T-helper 2 cell treated with Interferon-gamma antibody and Interleukin-4, amounts not matched to agents 5 μg/mL and 100 μg/mL, for 36 hours (primary cell): ENCODE data around the gene DNASE1L1.

Experiments used
- DNase-seq: peaks from one replicate; pipeline ENCODE4 v3.0.0; 2021; ENCODE audit warnings: low spot score
- H3K27ac Mint-ChIP-seq: one replicate; pipeline ENCODE4 v1.8.0; 2021; ENCODE audit warnings: mild to moderate bottlenecking, mixed read lengths
- H3K27me3 Mint-ChIP-seq: one replicate; pipeline ENCODE4 v1.8.0; 2021; ENCODE audit warnings: low read depth, mixed read lengths
- H3K36me3 Mint-ChIP-seq: one replicate; pipeline ENCODE4 v1.8.0; 2021; ENCODE audit warnings: low read depth, mixed read lengths
- H3K4me1 Mint-ChIP-seq: one replicate; pipeline ENCODE4 v1.8.0; 2021; ENCODE audit warnings: low read depth, mixed read lengths
- H3K4me3 Mint-ChIP-seq: one replicate; pipeline ENCODE4 v1.8.0; 2022; ENCODE audit warnings: mild to moderate bottlenecking, moderate library complexity, mixed read lengths
- H3K9me3 Mint-ChIP-seq: one replicate; pipeline ENCODE4 v1.8.0; 2021; ENCODE audit warnings: mixed read lengths

The DNASE1L1 gene

DNA sequence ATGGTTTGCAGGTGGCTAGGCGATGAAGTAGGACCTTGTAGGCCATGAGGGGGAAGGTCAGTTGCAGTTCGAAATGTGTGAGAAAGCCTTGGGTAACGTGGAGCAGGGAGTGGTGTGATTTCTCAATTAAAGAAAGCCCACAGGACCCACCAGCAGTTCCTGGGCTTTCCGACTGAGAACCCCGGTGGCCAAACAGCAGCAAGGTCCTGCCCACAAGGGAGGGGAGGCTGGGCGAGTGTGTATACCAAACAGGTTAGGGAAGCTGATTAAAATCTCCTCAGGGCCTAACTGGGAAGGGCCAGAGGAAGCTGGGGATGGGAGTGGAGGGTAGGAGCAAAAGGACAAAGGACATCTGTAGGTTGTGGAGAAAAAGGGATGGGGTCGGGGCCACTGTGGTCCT, 21.9 kb upstream of the DNASE1L1 start:
- H3K36me3 Mint-ChIP-seq: peaks cover 7% of the 10 kb centered on the region
- peak overlapping the region; percentile 64 for H3K27ac Mint-ChIP-seq
- no peaks in the 10 kb centered on the region for H3K27me3 Mint-ChIP-seq
- no peaks in the 10 kb centered on the region for H3K9me3 Mint-ChIP-seq
- H3K4me3 Mint-ChIP-seq: no peak overlapping the region
- DNase-seq: no peak
- peaks cover 22% of the 10 kb centered on the region for H3K4me1 Mint-ChIP-seq

DNA sequence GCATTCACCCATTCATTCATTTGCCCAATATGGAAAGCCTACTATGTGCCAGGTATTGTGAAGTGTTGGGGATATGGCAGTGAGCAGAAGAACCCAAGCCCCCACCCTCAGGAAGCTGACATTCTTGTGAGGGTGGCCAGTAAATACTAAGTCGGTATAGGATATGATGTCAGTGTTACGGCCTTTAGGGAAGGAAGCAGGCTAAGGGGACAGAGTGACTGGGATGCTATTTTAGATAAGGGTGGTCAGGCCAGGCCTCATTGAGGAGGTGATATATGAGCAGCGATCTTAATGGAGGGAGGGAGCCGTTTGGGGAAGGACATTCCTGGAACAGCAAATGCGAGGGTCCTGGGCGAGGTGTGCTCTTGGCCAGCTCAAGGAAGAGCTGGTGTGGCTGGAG, 21.4 kb upstream of the DNASE1L1 start:
- Mint-ChIP-seq H3K36me3 (peaks cover 4% of the 10 kb centered on the region), H3K4me3 (peak overlapping the region; percentile 7), H3K27me3 (no peaks in the 10 kb centered on the region), H3K4me1 (peaks cover 20% of the 10 kb centered on the region), H3K9me3 (no peaks in the 10 kb centered on the region), H3K27ac (peak overlapping the region; percentile 64)
- DNase-seq: no peak

DNA sequence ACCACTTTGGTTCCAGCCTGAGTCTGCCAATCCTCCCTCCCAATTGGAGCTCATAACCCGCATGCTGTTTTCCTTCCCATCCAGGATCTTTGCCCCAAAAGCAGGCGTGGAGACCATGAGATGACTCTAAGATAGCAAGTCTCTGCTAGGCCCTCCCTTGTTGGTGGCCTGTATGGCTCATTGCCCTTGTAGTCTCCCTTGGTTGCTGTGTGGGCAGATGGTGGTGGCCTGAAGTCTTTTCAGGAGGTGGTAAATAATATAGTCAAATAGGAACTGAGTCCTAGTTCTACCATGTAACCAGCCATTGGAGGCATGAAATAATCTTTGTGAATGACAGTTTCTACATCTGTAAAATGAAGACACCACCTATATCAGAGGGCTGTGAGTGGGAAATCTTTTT, 20.7 kb upstream of the DNASE1L1 start:
- Mint-ChIP-seq H3K27me3 (no peaks in the 10 kb centered on the region), H3K4me3 (peak overlapping the region; percentile 82), H3K36me3 (peaks cover 4% of the 10 kb centered on the region), H3K4me1 (peaks cover 20% of the 10 kb centered on the region), H3K27ac (peak overlapping the region; percentile 63), H3K9me3 (no peaks in the 10 kb centered on the region)
- DNase-seq: peak; percentile 11

DNA sequence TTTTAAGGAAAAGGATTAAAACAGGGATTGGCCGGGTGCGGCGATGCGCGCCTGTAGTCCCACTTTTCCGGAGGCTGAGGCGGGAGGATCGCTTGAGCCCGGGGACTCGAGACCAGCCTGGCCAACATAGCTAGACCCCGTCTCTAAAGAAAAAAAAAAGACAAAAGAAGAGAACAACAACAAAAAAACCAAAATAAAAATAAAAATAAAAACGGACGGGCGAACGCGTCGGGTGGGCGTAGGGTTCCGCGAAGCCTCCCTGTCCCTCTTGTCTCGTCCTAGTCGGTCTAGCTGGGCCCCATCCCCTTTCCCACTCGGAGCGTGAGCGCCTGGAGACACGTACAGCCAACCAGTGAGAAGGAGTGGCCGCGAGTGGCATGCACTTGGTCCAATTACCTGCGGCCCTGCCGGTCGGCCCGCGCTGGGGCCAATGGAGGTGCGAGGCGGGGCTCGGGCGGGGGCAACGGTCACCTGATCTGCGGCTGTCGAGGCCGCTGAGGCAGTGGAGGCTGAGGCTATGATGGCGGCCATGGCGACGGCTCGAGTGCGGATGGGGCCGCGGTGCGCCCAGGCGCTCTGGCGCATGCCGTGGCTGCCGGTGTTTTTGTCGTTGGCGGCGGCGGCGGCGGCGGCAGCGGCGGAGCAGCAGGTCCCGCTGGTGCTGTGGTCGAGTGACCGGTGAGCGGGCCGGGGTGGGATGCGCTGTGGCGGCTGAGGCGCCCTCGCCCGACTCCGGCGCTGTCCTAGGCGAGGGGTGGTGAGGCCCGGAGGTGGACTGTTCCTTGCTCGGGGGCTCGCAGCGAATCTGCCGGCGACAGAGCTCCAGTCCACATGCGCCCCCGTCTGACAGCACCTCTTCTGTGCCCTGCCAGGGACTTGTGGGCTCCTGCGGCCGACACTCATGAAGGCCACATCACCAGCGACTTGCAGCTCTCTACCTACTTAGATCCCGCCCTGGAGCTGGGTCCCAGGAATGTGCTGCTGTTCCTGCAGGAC, 19.4 kb upstream of the DNASE1L1 start, which contains the start of gene ATP6AP1:
Gene ATP6AP1, plus strand, starts transcription at position 502 of the 996 bp plus-strand sequence. Its CDS starts 16 bp downstream, at position 518.
- peak; percentile 89 for DNase-seq
- Mint-ChIP-seq H3K4me1 (peaks cover 20% of the 10 kb centered on the region), H3K4me3 (peak within 1 kb of the TSS; percentile 82), H3K27ac (peak within 1 kb of the TSS; percentile 79), H3K9me3 (no peaks in the 10 kb centered on the region), H3K36me3 (peaks cover 4% of the 10 kb centered on the region), H3K27me3 (no peaks in the 10 kb centered on the region)

DNA sequence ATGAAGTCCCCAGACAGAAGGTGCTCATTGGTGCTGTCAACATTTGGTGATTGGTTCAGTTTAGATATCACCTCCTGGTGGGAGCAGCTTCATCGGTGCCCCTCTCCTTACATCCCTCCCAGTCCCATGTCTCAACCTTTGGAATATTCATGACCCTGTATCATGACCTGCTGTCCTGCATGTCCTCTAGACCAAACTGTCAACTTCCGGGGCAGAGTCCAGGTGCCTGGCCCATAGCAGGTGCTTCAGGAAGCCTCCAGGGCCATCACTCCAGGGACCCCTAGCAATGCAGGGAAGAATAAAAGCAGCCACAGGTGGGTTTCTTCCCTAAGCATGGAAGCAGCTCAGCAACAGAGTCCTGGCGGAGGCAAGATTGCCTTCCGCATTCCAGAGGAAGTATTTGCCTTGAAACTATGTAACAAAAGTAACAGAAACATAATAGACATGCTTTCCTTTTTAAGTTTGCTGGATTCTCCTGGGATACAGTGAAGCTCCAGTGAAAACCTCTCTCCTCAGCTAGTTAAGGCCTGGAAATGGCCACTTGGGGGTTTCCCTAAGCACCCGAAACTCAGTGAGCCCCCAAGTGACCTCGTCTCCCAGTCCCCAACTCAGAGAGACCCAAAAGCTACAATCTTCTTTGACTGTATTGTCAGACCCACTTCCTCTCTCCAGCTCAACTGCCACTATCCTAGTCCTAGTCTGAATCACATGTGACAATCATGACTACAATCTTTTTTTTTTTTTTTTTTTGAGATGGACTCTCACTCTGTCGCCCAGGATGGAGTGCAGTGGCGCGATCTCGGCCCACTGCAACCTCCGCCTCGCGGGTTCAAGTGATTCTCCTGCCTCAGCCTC, 18.1 kb upstream of the DNASE1L1 start:
- Mint-ChIP-seq H3K27ac (no peak overlapping the region), H3K9me3 (no peaks in the 10 kb centered on the region)

DNA sequence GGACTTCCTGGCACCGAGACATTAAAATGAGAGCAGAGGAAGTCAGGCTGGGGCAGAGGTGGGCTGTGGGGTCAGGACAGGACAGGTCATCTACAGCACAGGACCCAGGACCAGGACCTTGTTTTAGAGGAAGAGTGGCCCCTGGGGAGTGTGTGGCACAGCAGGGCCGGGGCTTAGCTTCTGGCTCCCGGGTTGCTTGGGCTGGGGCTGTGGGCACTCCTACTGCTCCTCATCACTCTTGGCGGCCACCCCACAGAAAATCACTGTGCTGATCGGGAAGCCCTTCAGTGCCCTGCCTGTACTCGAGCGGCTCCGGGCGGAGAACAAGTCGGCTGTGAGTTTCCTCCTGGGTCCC, 11.3 kb upstream of the DNASE1L1 start:
- Mint-ChIP-seq H3K36me3 (peaks cover 5% of the 10 kb centered on the region), H3K4me1 (no peaks in the 10 kb centered on the region), H3K27me3 (no peaks in the 10 kb centered on the region), H3K27ac (no peak overlapping the region), H3K4me3 (no peak overlapping the region), H3K9me3 (no peaks in the 10 kb centered on the region)
- DNase-seq: no peak

More for the DNA sequence above, 18.1 kb upstream of the DNASE1L1 start:
- no peak overlapping the region for H3K4me3 Mint-ChIP-seq
- H3K36me3 Mint-ChIP-seq: peaks cover 4% of the 10 kb centered on the region
- H3K27me3 Mint-ChIP-seq: no peaks in the 10 kb centered on the region
- peaks cover 20% of the 10 kb centered on the region for H3K4me1 Mint-ChIP-seq
- DNase-seq: no peak

DNA sequence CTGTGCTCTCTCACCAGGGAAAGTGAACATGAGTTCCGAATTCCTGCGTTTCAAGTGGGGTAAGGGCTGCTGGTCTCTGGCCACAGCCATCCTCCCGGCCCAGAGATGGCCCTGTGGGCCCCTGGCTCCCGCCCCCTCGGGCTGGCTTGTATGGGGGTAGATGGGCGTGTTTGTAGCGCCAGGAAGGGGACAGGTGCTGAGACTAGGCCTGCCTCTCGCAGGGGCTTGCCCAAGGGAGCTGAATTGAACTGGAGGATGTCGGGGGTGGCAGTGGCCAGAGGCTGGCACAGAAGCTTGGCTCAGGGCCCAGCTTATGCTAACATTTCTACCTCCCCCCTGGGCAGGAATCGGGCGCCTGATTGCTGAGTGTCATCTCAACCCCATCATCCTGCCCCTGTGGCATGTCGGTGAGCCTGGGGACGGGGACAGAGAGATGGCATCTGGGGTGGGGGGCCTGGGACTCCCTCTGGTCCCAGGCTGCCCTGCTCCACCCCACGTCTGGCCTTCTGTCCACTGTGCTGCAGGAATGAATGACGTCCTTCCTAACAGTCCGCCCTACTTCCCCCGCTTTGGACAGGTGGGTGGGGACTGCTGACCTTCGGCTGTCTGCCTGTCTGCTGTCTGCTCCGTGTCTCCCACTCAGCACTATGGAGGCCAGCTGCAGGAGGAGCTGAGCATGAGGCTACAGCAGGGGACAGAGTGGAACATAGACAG, 10.8 kb upstream of the DNASE1L1 start:
- Mint-ChIP-seq H3K9me3 (no peaks in the 10 kb centered on the region), H3K36me3 (peaks cover 8% of the 10 kb centered on the region), H3K27me3 (no peaks in the 10 kb centered on the region), H3K27ac (no peak overlapping the region), H3K4me1 (no peaks in the 10 kb centered on the region), H3K4me3 (no peak overlapping the region)
- DNase-seq: no peak

DNA sequence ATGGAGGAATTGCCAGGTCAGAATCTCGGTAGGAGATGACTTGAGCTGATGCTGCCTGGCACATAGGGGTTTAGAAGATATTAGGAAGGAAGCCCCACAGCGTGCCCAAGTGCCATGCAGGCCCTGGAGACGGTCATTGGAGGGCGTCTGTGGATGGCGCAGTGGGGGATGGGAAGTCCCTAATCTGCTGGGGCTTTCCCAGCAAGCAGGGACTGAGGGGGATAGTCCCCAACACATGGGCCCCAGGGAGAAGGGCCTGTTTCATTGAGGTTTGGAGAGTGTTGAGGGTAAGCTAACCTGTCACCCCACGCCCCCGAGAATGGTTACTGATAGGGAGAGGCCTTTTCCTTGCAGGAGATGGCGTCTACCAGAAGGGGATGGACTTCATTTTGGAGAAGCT, 10.1 kb upstream of the DNASE1L1 start:
- peaks cover 8% of the 10 kb centered on the region for H3K36me3 Mint-ChIP-seq
- H3K4me1 Mint-ChIP-seq: no peaks in the 10 kb centered on the region
- no peak overlapping the region for H3K27ac Mint-ChIP-seq
- no peaks in the 10 kb centered on the region for H3K9me3 Mint-ChIP-seq
- H3K27me3 Mint-ChIP-seq: no peaks in the 10 kb centered on the region
- DNase-seq: no peak
- H3K4me3 Mint-ChIP-seq: no peak overlapping the region

DNA sequence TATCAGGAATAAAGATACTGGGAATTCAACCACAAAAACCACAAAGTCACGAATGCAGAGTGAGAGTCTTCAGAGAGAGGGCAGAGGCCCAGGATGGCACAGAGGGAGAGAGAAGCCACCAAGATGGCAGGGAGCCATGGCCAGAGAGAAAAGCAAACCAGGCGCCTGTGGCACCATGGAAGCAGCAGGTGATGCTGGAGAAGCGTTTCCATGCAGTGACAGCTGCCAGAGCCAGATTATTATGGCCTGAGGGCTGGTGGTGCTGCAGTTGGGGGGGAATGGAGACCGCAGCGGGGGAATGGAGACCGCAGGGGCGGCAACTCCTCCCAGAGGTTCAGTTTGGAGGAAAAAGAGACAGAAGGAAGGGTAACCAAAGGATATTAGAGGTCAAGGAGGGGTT, 8.1 kb upstream of the DNASE1L1 start:
- H3K36me3 Mint-ChIP-seq: peaks cover 11% of the 10 kb centered on the region
- no peak overlapping the region for H3K4me3 Mint-ChIP-seq
- no peaks in the 10 kb centered on the region for H3K27me3 Mint-ChIP-seq
- no peak for DNase-seq
- H3K9me3 Mint-ChIP-seq: no peaks in the 10 kb centered on the region
- H3K4me1 Mint-ChIP-seq: peaks cover 5% of the 10 kb centered on the region
- no peak overlapping the region for H3K27ac Mint-ChIP-seq

DNA sequence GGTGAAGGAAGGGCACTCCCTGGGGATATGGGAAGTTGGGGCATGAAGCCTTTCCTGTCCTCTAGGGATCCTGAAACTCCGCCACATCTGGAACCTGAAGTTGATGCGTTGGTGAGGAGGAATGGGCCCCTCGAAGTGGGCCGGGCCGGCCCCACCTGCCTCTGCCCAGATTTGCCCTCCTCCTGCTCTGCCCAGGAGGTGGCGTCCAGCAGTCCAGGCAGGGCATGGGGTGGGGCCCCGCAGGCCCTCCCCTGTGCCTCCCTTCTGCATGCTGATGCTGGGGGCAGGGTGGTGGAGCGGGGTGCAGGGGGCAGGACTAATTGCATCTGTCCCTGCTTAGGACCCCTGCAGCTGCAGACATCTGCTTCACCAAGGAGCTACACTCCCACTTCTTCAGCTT, 4.1 kb upstream of the DNASE1L1 start:
- H3K9me3 Mint-ChIP-seq: no peaks in the 10 kb centered on the region
- no peaks in the 10 kb centered on the region for H3K27me3 Mint-ChIP-seq
- peak overlapping the region; percentile 79 for H3K4me3 Mint-ChIP-seq
- H3K4me1 Mint-ChIP-seq: peaks cover 8% of the 10 kb centered on the region
- peak overlapping the region; percentile 87 for H3K27ac Mint-ChIP-seq
- H3K36me3 Mint-ChIP-seq: peaks cover 11% of the 10 kb centered on the region
- DNase-seq: no peak

DNA sequence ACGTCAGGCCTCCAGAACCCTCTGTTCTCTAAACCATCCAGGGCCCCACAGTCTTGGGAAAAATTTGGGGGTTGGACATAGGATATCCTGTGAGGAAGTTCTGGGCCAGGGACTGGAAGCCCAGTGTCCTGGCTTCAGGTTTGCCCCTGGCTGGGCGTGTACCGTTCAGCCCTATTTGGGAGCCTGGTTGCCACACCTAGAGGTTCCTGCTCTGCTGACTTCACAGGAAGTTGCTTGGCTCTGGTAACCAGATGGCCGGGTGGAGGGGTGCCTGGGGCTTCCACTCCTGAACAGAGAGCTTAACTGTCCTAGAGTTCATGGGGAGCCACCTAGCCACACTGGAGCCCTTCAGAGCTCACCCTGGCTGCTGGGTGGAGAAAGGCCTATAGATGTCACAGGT, 3.4 kb upstream of the DNASE1L1 start:
- H3K27me3 Mint-ChIP-seq: no peaks in the 10 kb centered on the region
- peak overlapping the region; percentile 87 for H3K27ac Mint-ChIP-seq
- H3K4me1 Mint-ChIP-seq: peaks cover 8% of the 10 kb centered on the region
- H3K9me3 Mint-ChIP-seq: no peaks in the 10 kb centered on the region
- peak overlapping the region; percentile 79 for H3K4me3 Mint-ChIP-seq
- peaks cover 11% of the 10 kb centered on the region for H3K36me3 Mint-ChIP-seq
- no peak for DNase-seq

DNA sequence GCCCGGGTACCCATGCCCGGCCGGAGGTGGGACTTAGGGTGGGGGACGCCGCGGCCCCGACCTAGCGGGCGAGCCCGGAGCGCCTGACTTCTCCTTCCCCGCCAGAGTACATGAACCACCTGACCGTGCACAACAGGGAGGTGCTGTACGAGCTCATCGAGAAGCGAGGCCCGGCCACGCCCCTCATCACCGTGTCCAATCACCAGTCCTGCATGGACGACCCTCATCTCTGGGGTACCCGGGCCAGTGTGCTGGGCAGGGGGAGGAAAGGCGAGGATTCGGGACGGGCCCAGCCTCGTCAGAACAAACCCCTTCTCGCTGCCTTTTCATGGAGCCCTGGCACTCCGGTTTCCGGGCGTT, 2.9 kb upstream of the DNASE1L1 start:
- Mint-ChIP-seq H3K4me3 (peak overlapping the region; percentile 79), H3K27me3 (no peaks in the 10 kb centered on the region), H3K36me3 (peaks cover 11% of the 10 kb centered on the region), H3K9me3 (no peaks in the 10 kb centered on the region), H3K27ac (peak overlapping the region; percentile 87), H3K4me1 (peaks cover 8% of the 10 kb centered on the region)
- DNase-seq: peak; percentile 53

DNA sequence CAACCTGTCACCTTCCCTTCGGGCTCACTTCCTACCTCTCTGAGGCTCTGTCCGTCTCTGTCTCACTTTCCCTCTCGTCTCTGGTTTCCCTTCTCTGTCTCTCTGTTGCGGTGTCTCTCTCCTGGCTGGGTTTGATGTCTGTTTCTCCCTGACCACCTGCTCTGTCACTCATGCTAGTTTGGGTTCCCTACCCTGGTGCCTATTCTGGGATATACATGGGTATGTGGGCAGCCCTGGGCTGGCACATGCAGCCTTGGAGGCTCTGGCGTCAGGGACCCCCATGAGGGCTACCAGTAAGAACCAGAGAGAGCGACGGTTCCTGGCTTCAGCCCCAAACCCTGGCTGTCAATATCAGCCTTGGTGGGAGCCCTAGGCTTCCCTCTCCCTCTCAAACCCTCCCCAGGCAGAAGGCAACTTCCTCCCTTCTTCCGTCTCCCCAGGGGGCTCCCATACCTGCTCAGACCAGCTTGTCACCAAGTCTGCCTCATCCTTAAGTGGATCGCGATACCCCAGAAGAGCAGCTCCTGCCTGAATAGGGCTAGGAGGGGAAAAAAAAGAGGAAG, 314 bp downstream of the DNASE1L1 start:
- no peaks in the 10 kb centered on the region for H3K27me3 Mint-ChIP-seq
- H3K4me3 Mint-ChIP-seq: peak overlapping the region; percentile 72
- peak overlapping the region; percentile 72 for H3K27ac Mint-ChIP-seq
- H3K36me3 Mint-ChIP-seq: peaks cover 6% of the 10 kb centered on the region
- no peaks in the 10 kb centered on the region for H3K9me3 Mint-ChIP-seq
- DNase-seq: no peak
- H3K4me1 Mint-ChIP-seq: peaks cover 8% of the 10 kb centered on the region
